Activated naive CD4-positive, alpha-beta T cell (primary cell): ENCODE data around the gene SUN2.
A peak's percentile ranks its signal among the peaks of the same experiment; 100 is the strongest.

Experiments used
- DNase-seq, 4 experiments: peaks; one replicate each; lab custom pipeline; 2025; lab: John Stamatoyannopoulos, UW

SUN2 gene

DNA sequence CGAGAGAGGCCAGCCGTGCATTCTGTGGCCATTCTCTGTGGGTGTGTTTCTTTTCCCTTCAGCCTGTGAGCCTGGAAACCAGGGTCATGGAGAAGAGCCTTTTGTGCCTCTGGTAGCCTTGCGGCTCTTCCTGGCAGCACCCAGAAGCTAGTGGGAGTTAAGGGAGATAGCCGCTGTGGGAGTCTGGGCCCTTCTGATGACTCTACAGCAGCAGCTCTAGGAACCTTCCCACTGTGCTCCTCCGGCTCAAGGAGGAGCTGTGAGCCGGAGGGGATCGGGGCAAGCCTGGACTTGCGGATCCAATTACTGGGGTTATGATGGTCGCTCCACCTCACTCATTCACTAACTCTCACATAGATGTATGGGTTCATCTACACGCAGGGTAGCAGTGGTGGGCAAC, 39.5 kb downstream of the SUN2 start:
- DNase-seq, result no peak

GRCh38 chr22:38715852-38716251, 39.9 kb downstream of the SUN2 start:
- DNase-seq, result no peak

DNA sequence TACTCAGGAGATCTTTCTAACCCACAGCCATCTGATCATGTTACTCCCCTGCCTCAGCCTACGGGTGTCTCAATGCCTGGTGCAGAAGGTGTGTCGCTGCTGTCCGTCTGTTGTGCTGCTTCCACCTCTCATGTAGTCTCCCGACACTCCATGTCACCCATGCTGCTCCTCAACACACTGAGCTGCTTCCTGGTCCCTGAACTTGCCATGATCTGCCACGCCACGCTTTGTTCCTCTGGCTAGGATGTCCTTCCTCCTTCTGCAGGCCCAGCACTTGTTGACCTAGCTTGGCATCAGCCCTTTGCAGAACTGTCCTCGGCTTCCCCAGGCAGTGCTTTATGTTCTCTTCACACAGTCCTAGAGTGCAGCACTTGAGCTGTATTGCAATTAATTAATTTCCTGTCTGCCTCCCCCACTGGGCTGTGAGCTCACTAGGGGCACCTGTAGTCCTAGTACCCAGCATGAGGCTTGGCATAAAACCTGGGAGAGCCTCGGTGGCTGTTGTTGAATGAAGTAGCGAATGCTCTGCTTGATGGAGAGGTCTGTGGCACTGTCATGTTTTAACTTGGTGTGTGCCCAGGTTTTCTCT, 40.5 kb downstream of the SUN2 start:
- no peak for DNase-seq

DNA sequence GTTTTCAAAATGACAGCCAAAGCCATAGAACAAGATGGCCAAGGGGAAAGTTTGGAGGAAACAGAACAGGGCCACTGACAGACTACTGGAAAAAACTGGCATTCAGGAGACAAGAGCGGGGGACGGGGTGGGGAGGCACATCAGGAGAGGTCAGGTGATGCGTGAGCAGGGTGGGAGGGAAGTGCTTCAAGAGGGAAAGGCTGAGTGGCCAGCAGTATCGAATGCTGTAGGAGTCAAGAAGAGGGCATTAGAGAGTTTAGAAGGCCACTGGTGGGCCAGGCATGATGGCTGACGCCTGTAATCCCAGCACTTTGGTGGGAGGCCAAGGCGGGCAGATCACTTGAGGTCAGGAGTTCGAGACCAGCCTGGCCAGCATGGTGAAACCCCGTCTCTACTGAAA, 41.9 kb downstream of the SUN2 start:
- no peak for DNase-seq

- no peak for DNase-seq
These were observed 43.2 kb downstream of the SUN2 start for GRCh38 chr22:38712486-38713207.

DNA sequence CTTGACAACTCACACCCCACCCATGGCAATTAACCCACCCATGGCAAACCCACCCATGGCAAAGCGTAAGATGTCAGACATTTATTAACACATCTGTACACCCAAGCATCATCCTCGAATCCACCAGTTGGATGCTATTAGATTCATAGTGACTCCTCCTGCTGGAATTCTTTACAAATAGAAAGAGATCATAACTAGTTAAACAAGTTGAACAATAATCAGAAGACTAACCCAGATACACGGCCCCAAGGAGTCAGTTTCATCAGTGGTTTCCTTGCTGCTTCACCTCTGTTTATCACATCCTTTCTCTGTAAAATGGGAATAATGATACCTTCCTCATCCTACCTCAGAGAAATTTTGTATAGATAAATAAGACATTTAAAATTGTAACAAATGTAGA, 44.9 kb downstream of the SUN2 start:
- no peak for DNase-seq

DNA sequence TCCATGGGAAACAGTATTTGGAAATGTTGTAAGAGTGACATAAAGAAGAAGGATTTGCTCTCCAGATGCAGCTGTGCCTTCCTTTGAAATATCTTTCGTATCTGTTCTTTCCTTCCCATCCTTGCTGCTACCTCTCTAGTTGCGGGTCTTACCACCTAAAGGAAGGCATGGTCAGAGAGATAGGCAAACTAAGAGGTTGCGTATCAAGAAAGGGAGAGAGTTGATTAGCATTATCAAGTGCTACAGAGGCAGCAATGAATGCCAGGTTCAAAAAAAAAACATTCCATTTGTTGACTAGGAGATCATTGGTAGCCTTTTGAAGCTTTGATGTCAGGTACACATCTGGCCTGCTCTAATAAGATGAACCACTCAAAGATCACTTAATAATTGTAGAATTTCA, 45.4 kb downstream of the SUN2 start:
- DNase-seq, result no peak

DNA sequence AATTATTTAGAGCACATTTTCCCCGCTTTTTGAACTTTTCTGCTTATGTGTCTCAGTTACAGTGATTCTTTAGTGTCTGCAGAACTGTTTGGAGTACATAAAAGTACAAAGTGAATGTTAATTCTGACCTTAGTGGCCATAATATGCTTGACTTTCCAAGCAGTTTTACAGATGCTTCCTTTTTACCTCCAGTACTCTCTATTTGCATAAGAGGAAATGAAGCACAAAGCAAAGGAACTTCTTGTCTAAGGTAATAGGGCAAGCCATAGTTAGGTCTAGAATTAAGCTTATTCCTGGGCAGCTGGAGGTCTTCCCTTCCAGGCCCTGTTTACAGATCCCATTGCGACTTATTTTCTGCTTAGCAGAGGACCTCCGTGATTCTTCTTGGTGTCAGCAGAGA, 46.5 kb downstream of the SUN2 start:
- no peak for DNase-seq

GRCh38 chr22:38707984-38708383, 47.8 kb downstream of the SUN2 start:
- no peak for DNase-seq

DNA sequence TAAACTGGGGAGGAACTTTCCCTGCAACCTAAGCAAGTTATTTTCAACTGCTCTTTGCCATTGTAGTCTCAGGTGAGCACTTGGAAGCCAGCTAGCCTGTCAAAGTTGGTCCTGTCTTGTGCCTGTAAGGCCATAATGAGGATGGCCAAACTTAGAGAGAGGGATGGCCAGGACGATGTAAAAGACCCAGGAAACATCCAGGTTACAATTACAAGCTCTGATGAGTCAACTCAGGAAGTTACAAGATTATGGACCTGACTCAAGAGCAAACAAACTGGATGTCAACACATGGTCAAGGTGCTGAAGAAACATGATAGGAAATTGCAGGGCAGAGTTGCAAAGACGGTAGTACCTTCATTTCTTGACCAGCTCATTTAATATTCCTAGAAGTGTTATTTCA, 48.5 kb downstream of the SUN2 start:
- no peak for DNase-seq

GRCh38 chr22:38706901-38707195, 49.0 kb downstream of the SUN2 start:
- DNase-seq, result no peak

GRCh38 chr22:38706101-38706900, 49.5 kb downstream of the SUN2 start:
- no peak for DNase-seq

GRCh38 chr22:38705235-38706100, 50.3 kb downstream of the SUN2 start, which contains the start of gene GTPBP1:
TSS of gene GTPBP1 (plus strand) at chr22:38705944. CDS start at chr22:38705956, 12 bp downstream.
- peak; percentile 96 to 99 (median 97) for DNase-seq

GRCh38 chr22:38704654-38705234, 51.1 kb downstream of the SUN2 start:
- DNase-seq, result no peak

- peak; percentile 88 to 98 (median 96) for DNase-seq
These were observed 54.8 kb downstream of the SUN2 start, which contains the start of gene JOSD1 for GRCh38 chr22:38700789-38701628. TSS of gene JOSD1 (minus strand) at chr22:38700943. CDS start at chr22:38699987, 956 bp downstream.

DNA sequence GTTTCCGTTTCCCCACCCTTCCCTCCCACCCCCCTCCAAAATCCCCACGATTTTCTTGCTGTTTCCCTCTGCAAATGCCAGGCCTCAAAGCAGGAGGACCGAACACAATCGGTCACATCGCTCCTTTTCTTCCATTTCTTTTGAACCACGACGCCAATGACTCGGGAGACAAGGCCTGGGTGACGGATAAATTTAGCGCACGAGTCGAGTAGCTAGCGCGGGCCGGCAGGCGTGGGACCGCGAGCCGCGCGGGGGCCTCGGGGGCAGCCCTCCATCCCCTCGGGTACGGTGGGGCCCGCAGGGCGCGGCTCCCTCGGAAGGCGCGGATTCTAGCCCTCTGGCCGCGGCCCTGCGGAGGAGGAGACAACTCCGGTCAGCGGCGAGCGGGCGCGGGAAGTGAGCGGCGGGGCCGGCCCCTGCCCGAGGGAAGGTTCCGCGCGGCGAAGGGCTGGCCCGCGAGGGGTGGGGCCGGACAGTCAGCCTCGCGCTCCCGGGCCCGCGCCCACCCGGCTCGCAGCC, 55.5 kb downstream of the SUN2 start:
- DNase-seq, result peak in 1 of 4 experiments; percentile 39

DNA sequence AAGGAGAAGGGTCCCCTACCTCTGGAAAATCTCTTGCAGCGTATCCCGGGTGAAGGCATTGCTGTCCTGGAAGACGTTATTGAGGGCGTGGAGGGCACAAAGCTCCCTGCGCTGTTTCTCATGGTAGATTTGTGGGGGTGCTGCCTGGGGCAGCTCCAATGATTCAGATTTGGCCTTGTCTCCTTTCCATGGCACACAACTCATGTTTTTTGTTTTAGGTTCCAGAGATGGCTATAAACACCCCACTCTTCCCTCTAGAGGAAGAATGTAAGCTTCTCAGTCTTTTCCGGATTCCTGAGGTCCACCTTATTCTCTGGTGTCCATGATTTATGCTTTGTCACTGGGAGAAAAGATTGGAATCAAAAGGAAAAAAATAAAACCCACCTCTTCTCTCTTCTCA, 56.0 kb downstream of the SUN2 start:
- DNase-seq, result no peak

GRCh38 chr22:38699143-38699542, 56.7 kb downstream of the SUN2 start:
- DNase-seq, result no peak

DNA sequence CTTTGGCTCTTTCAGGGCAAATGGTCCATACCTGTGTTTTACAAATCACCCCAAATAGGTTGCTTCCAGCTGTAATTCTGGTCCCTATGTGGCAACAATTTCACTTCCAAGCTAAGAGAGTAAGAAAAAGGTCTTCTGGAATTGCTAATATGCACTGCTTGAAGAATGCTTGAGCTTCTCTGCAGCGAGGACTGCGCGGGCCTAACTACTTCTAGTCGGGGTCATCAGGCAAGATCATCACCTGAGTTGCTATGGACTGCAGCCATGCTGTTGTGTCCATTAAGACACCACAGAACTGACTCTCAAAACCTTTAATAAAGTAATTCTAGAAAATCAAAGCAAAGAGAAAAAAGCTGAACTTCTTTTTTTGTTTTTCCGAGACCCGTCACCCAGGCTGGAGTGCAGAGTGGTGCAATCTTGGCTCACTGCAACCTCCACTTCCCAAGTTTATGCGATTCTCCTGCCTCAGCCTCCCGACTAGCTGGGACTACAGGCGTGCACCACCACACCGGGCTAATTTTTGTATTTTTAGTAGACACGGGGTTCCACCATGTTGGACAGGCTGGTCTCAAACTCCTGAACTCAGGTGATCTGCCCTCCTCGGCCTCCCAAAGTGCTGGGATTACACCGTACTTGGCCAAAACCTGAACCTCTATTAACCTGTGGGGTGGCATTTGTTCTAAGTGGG, 57.2 kb downstream of the SUN2 start:
- DNase-seq, result no peak
